GM19467 (cell line): ENCODE data around the gene UQCC2.

Experiments used
- ATAC-seq: cut with Tn5 transposase; IDR thresholded peaks from one replicate; pipeline ENCODE4 v1.9.1; 2021; ENCODE audit warnings: mild to moderate bottlenecking, moderate library complexity; ENCODE audit not compliant: unreplicated experiment

UQCC2 gene

GRCh38 chr6:33725891-33726673, 14.6 kb upstream of the UQCC2 start:
- no peak for ATAC-seq

- ATAC-seq = no peak
These were observed 13.7 kb upstream of the UQCC2 start for GRCh38 chr6:33725222-33725621.

- no peak for ATAC-seq
These were observed 12.9 kb upstream of the UQCC2 start for GRCh38 chr6:33724102-33725023.

GRCh38 chr6:33723371-33724085, 12.0 kb upstream of the UQCC2 start:
- ATAC-seq = no peak

GRCh38 chr6:33722103-33722623, 10.7 kb upstream of the UQCC2 start:
- no peak for ATAC-seq

- ATAC-seq = no peak
These were observed 10.0 kb upstream of the UQCC2 start for GRCh38 chr6:33721508-33721907.

- ATAC-seq = no peak
These were observed 9.5 kb upstream of the UQCC2 start for GRCh38 chr6:33720998-33721397.

- no peak for ATAC-seq
These were observed 8.0 kb upstream of the UQCC2 start for GRCh38 chr6:33719326-33719987.

GRCh38 chr6:33718713-33719112, 7.2 kb upstream of the UQCC2 start:
- no peak for ATAC-seq

- ATAC-seq = no peak
These were observed 6.5 kb upstream of the UQCC2 start for GRCh38 chr6:33717934-33718455.

- no peak for ATAC-seq
These were observed 5.6 kb upstream of the UQCC2 start for GRCh38 chr6:33716890-33717632.

- ATAC-seq = no peak
These were observed 4.9 kb upstream of the UQCC2 start for GRCh38 chr6:33716379-33716778.

- ATAC-seq = no peak
These were observed 3.0 kb upstream of the UQCC2 start for GRCh38 chr6:33714385-33715040.

GRCh38 chr6:33713786-33714185, 2.3 kb upstream of the UQCC2 start:
- no peak for ATAC-seq

- ATAC-seq = no peak
These were observed 1.4 kb upstream of the UQCC2 start for GRCh38 chr6:33712914-33713313.

- no peak for ATAC-seq
These were observed 991 bp downstream of the UQCC2 start for GRCh38 chr6:33710296-33711121.

GRCh38 chr6:33709605-33710295, 1.8 kb downstream of the UQCC2 start:
- ATAC-seq = no peak
